Measurements from ENCODE around the gene FLT3. TPM values are rescaled to one million over a fixed set of nuclear protein-coding genes. Genes with fewer than 3 reads are reported as not detected.

FLT3 gene
- polyA plus RNA-seq, 1 of the 3 experiments (the other 2 are of a cell fraction), result not detected

GRCh38 chr13:28055357-28055756 lies 45.0 kb downstream of the FLT3 start:
- no peaks in the 10 kb centered on the region for H3K36me3 ChIP-seq (replicated peaks in 1 of 2; ENCODE audit: control insufficient read depth in 1 of 2, insufficient read depth in 2 of 2, low read length in 1 of 2)
- H3K9ac ChIP-seq, result no peak overlapping the region
- WGBS (ENCODE audit: low lambda C conversion rate), result 0% methylated on average over 2 of the region's 2 CpGs
- no peaks in the 10 kb centered on the region for H3K9me2 ChIP-seq
- POLR2A ChIA-PET, result no interaction called here
- no peaks in the 10 kb centered on the region for H3K9me3 ChIP-seq
- no peak for DNase-seq
- no peaks in the 10 kb centered on the region for H3F3A ChIP-seq (replicated peaks; ENCODE audit: insufficient read depth)
- no peaks in the 10 kb centered on the region for H3K79me2 ChIP-seq (ENCODE audit: insufficient read depth)
- CTCF ChIA-PET, result interaction anchor here (1.0 kb wide), 2 partner anchors 680 to 750 kb away, joined by 3 read pairs; no protein-coding TSS in a partner anchor
- peaks cover 51% of the 10 kb centered on the region for H3K27me3 ChIP-seq (ENCODE audit: insufficient read depth)
- TF ChIP-seq TEAD4 (IDR thresholded peaks at IDR 0.05; ENCODE audit: borderline replicate concordance, insufficient read depth), result no peak
- TF ChIP-seq YY1 (IDR thresholded peaks at IDR 0.05; ENCODE audit: low read depth), result no peak
- TF ChIP-seq FOXM1 (IDR thresholded peaks at IDR 0.05; ENCODE audit: low read depth), result no peak
- no peak for TF ChIP-seq USF1 (IDR thresholded peaks at IDR 0.05; ENCODE audit: borderline replicate concordance, low read depth)
- no peak for TF ChIP-seq GABPA (IDR thresholded peaks at IDR 0.05; ENCODE audit: low read depth)
- no peak for TF ChIP-seq FOXJ3 (CRISPR knock-in tag; IDR thresholded peaks at IDR 0.05)
- H3K4me1 ChIP-seq (ENCODE audit: control insufficient read depth in 1 of 2, insufficient read depth in 2 of 2, low read depth in 1 of 2, low read length in 1 of 2), result no peaks in the 10 kb centered on the region
- H3K27ac ChIP-seq (ENCODE audit: low read depth in 2 of 2, low read length in 1 of 2), result no peak overlapping the region
- no peak overlapping the region for H2AFZ ChIP-seq (ENCODE audit: low read depth)
- no peak overlapping the region for H3K4me2 ChIP-seq
- no peak overlapping the region for H3K4me3 ChIP-seq (ENCODE audit: low read depth in 2 of 2, low read length in 1 of 2)
- H4K20me1 ChIP-seq (ENCODE audit: insufficient read depth), result no peaks in the 10 kb centered on the region

GRCh38 chr13:28052945-28053344 lies 47.4 kb downstream of the FLT3 start:
- ChIA-PET POLR2A (no interaction called here), CTCF (no interaction called here)
- no peak for DNase-seq
- Histone ChIP-seq H3K9me2 (no peaks in the 10 kb centered on the region), H3K27me3 (ENCODE audit: insufficient read depth) (peaks cover 51% of the 10 kb centered on the region), H3K9me3 (no peaks in the 10 kb centered on the region), H3K27ac (ENCODE audit: low read depth in 2 of 2, low read length in 1 of 2) (no peak overlapping the region), H3K4me2 (no peak overlapping the region), H3K9ac (no peak overlapping the region), H3F3A (replicated peaks; ENCODE audit: insufficient read depth) (no peaks in the 10 kb centered on the region), H4K20me1 (ENCODE audit: insufficient read depth) (no peaks in the 10 kb centered on the region), H3K36me3 (replicated peaks in 1 of 2; ENCODE audit: control insufficient read depth in 1 of 2, insufficient read depth in 2 of 2, low read length in 1 of 2) (no peaks in the 10 kb centered on the region), H3K4me1 (ENCODE audit: control insufficient read depth in 1 of 2, insufficient read depth in 2 of 2, low read depth in 1 of 2, low read length in 1 of 2) (no peaks in the 10 kb centered on the region), H3K4me3 (ENCODE audit: low read depth in 2 of 2, low read length in 1 of 2) (no peak overlapping the region), H3K79me2 (ENCODE audit: insufficient read depth) (no peaks in the 10 kb centered on the region), H2AFZ (ENCODE audit: low read depth) (no peak overlapping the region)
- no peak for TF ChIP-seq MEF2A (IDR thresholded peaks at IDR 0.05; ENCODE audit: borderline replicate concordance, low read depth)
- TF ChIP-seq SIN3A (IDR thresholded peaks at IDR 0.05; ENCODE audit: borderline replicate concordance, low read depth, low read length), result no peak
- TF ChIP-seq RCOR1 (IDR thresholded peaks at IDR 0.05; ENCODE audit: low read length), result no peak
- no peak for TF ChIP-seq FOSL2 (IDR thresholded peaks at IDR 0.05; ENCODE audit: borderline replicate concordance, low read depth)
- TF ChIP-seq, protein P1, sequence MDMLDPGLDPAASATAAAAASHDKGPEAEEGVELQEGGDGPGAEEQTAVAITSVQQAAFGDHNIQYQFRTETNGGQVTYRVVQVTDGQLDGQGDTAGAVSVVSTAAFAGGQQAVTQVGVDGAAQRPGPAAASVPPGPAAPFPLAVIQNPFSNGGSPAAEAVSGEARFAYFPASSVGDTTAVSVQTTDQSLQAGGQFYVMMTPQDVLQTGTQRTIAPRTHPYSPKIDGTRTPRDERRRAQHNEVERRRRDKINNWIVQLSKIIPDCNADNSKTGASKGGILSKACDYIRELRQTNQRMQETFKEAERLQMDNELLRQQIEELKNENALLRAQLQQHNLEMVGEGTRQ (IDR thresholded peaks at IDR 0.05; ENCODE audit: borderline replicate concordance, low read depth, low read length), result no peak
- TF ChIP-seq JUND (IDR thresholded peaks at IDR 0.05), result no peak
- no peak for TF ChIP-seq CHD2 (IDR thresholded peaks at IDR 0.05; ENCODE audit: low read length, partially characterized antibody)
- TF ChIP-seq EZH2phosphoT487 (IDR thresholded peaks at IDR 0.05; ENCODE audit: borderline replicate concordance, low read depth), result no peak
- TF ChIP-seq PBX3 (IDR thresholded peaks at IDR 0.05), result no peak
- TF ChIP-seq NFIC (IDR thresholded peaks at IDR 0.05; ENCODE audit: borderline replicate concordance), result no peak
- no peak for TF ChIP-seq SMC3 (IDR thresholded peaks at IDR 0.05; ENCODE audit: low read depth, low read length)
- no peak for TF ChIP-seq NRF1 (IDR thresholded peaks at IDR 0.05; ENCODE audit: low read depth, low read length)
- TF ChIP-seq, protein P2, sequence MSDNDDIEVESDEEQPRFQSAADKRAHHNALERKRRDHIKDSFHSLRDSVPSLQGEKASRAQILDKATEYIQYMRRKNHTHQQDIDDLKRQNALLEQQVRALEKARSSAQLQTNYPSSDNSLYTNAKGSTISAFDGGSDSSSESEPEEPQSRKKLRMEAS (IDR thresholded peaks at IDR 0.05; ENCODE audit: low read depth), result no peak
- no peak for TF ChIP-seq TCF12 (IDR thresholded peaks at IDR 0.05)
- no peak for TF ChIP-seq USF1 (IDR thresholded peaks at IDR 0.05; ENCODE audit: borderline replicate concordance, low read depth)
- TF ChIP-seq GABPA (IDR thresholded peaks at IDR 0.05; ENCODE audit: low read depth), result no peak
- TF ChIP-seq GATA2 (CRISPR knock-in tag; IDR thresholded peaks at IDR 0.05), result no peak
- TF ChIP-seq TAF1 (IDR thresholded peaks at IDR 0.05; ENCODE audit: borderline replicate concordance, low read depth, low read length), result no peak
- no peak for TF ChIP-seq REST (IDR thresholded peaks at IDR 0.05; ENCODE audit: low read depth, low read length)
